Measurements from ENCODE around the gene ADAMTS14. TPM values are rescaled to one million over a fixed set of nuclear protein-coding genes. Genes with fewer than 3 reads are reported as not detected.

ADAMTS14 gene
- total RNA-seq, 2 donors from 2014 or later, result 0.33 TPM; not detected in 1

DNA sequence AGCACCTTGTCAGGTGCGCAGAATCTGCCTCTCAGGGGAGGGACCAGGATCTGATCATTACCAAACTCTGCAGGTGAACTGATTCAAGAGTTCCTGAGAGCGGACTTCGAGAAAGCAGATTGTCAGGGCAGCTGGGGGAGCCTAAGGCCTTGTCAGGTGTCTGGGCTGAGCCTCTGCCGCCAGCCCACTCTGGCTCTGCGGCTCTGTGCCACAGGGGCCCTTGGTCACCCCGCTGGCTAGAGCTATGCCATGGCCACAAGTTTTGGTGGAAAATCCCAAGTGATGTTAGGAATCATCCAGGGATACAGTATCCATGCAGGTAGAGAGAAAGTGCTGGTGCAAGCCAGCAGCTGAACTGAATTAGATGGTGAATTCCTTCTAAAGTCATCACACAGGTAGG, 4.2 kb downstream of the ADAMTS14 start:
- WGBS, 2 donors, result 62 to 74% methylated on average over 4 to 6 of the region's 6 CpGs
- DNase-seq (no peak), ATAC-seq (no peak)
- Histone ChIP-seq H3K36me3 (replicated peaks in 1 of 2; ENCODE audit: insufficient read depth in 1 of 2, low read depth in 2 of 2) (no peaks in the 10 kb centered on the region), H3K4me1 (peaks cover 6% of the 10 kb centered on the region), H3K27ac (no peak overlapping the region), H3K4me3 (no peak overlapping the region), H3K27me3 (no peaks in the 10 kb centered on the region), H3K9me3 (no peaks in the 10 kb centered on the region)
- intact Hi-C loops (cut with DNase I), result no loop called here
- no peak for TF ChIP-seq CTCF (IDR thresholded peaks at IDR 0.05)
- no peak for TF ChIP-seq POLR2A (IDR thresholded peaks at IDR 0.05)

GRCh38 chr10:70677016-70677415, 4.7 kb downstream of the ADAMTS14 start:
- 72 to 73% methylated on average over 2 to 5 of the region's 5 CpGs for WGBS, 2 donors
- H3K27ac ChIP-seq, result no peak overlapping the region
- intact Hi-C loops (cut with DNase I), result no loop called here
- no peaks in the 10 kb centered on the region for H3K36me3 ChIP-seq (replicated peaks in 1 of 2; ENCODE audit: insufficient read depth in 1 of 2, low read depth in 2 of 2)
- DNase-seq (no peak), ATAC-seq (no peak)
- TF ChIP-seq POLR2A (IDR thresholded peaks at IDR 0.05), result no peak
- no peak for TF ChIP-seq CTCF (IDR thresholded peaks at IDR 0.05)
- no peaks in the 10 kb centered on the region for H3K9me3 ChIP-seq
- H3K4me1 ChIP-seq, result peaks cover 6% of the 10 kb centered on the region
- H3K27me3 ChIP-seq, result no peaks in the 10 kb centered on the region
- H3K4me3 ChIP-seq, result no peak overlapping the region

- DNase-seq (no peak), ATAC-seq (no peak)
- no peaks in the 10 kb centered on the region for H3K27me3 ChIP-seq
- intact Hi-C loops (cut with DNase I), result no loop called here
- no peak overlapping the region for H3K27ac ChIP-seq
- TF ChIP-seq CTCF (IDR thresholded peaks at IDR 0.05) (no peak), POLR2A (IDR thresholded peaks at IDR 0.05) (no peak)
- no peaks in the 10 kb centered on the region for H3K36me3 ChIP-seq (replicated peaks in 1 of 2; ENCODE audit: insufficient read depth in 1 of 2, low read depth in 2 of 2)
- no peaks in the 10 kb centered on the region for H3K9me3 ChIP-seq
- H3K4me1 ChIP-seq, result peaks cover 2% of the 10 kb centered on the region
- WGBS, 2 donors, result 71 to 77% methylated on average over 5 to 9 of the region's 9 CpGs
- no peak overlapping the region for H3K4me3 ChIP-seq
Observed at GRCh38 chr10:70677620-70678249, 5.4 kb downstream of the ADAMTS14 start.

- no peak overlapping the region for H3K4me3 ChIP-seq
- 71 to 86% methylated on average over 3 of the region's 3 CpGs for WGBS, 2 donors
- H3K27ac ChIP-seq, result no peak overlapping the region
- intact Hi-C loops (cut with DNase I), result no loop called here
- H3K27me3 ChIP-seq, result no peaks in the 10 kb centered on the region
- ATAC-seq, result no peak
- H3K36me3 ChIP-seq (replicated peaks in 1 of 2; ENCODE audit: insufficient read depth in 1 of 2, low read depth in 2 of 2), result no peaks in the 10 kb centered on the region
- H3K4me1 ChIP-seq, result no peaks in the 10 kb centered on the region
- TF ChIP-seq POLR2A (IDR thresholded peaks at IDR 0.05) (no peak), CTCF (IDR thresholded peaks at IDR 0.05) (no peak)
- no peaks in the 10 kb centered on the region for H3K9me3 ChIP-seq
- DNase-seq, result no peak
Observed at GRCh38 chr10:70678250-70678635, 5.9 kb downstream of the ADAMTS14 start.

Measured in body of pancreas (tissue), 4 donors.